Measurements from ENCODE around the gene ANXA6. TPM values are rescaled to one million over a fixed set of nuclear protein-coding genes. Genes with fewer than 3 reads are reported as not detected.

ANXA6 gene
- polyA plus RNA-seq, 4 donors: 7.2 to 74.9 (median 46.7) TPM

- Histone ChIP-seq H3K27me3 (ENCODE audit: control insufficient read depth in 3 of 3, insufficient read depth in 3 of 3, low read length in 3 of 3) (no peaks in the 10 kb centered on the region), H3K4me1 (ENCODE audit: control insufficient read depth in 3 of 3, insufficient read depth in 2 of 3, low read depth in 1 of 3, low read length in 2 of 3) (peaks cover 26 to 57% (median 31%) of the 10 kb centered on the region in 3 donors), H3K4me3 (ENCODE audit: low read depth in 1 of 3, low read length in 3 of 3) (no peak overlapping the region), H3K27ac (ENCODE audit: low read depth in 1 of 3, low read length in 2 of 3) (peak overlapping the region; percentile 92 to 97 (median 97)), H3K36me3 (ENCODE audit: control insufficient read depth in 3 of 3, insufficient read depth in 2 of 3, low read depth in 1 of 3, low read length in 3 of 3) (peaks cover 0 to 7% (median 0%) of the 10 kb centered on the region in 3 donors), H3K9me3 (ENCODE audit: control insufficient read depth in 2 of 2, insufficient read depth in 1 of 2, low read depth in 1 of 2, low read length in 1 of 2) (no peaks in the 10 kb centered on the region)
- DNase-seq: peak; percentile 96 to 99
- 20 to 29% (median 23%) methylated on average over 5 of the region's 5 CpGs for WGBS, 3 donors
- FAIRE-seq: no peak
These were observed 62.1 kb downstream of the ANXA6 start for GRCh38 chr5:151095341-151096000.

GRCh38 chr5:151094852-151095245, 62.7 kb downstream of the ANXA6 start:
- no peaks in the 10 kb centered on the region for H3K9me3 ChIP-seq (ENCODE audit: control insufficient read depth in 2 of 2, insufficient read depth in 1 of 2, low read depth in 1 of 2, low read length in 1 of 2)
- peak overlapping the region; percentile 92 to 97 (median 97) for H3K27ac ChIP-seq (ENCODE audit: low read depth in 1 of 3, low read length in 2 of 3)
- WGBS, 3 donors: 18 to 36% (median 29%) methylated on average over 8 of the region's 8 CpGs
- DNase-seq: peak; percentile 74 to 95
- peaks cover 0 to 3% (median 0%) of the 10 kb centered on the region in 3 donors for H3K36me3 ChIP-seq (ENCODE audit: control insufficient read depth in 3 of 3, insufficient read depth in 2 of 3, low read depth in 1 of 3, low read length in 3 of 3)
- no peak for FAIRE-seq
- peaks cover 26 to 52% (median 34%) of the 10 kb centered on the region in 3 donors for H3K4me1 ChIP-seq (ENCODE audit: control insufficient read depth in 3 of 3, insufficient read depth in 2 of 3, low read depth in 1 of 3, low read length in 2 of 3)
- no peaks in the 10 kb centered on the region for H3K27me3 ChIP-seq (ENCODE audit: control insufficient read depth in 3 of 3, insufficient read depth in 3 of 3, low read length in 3 of 3)
- H3K4me3 ChIP-seq (ENCODE audit: low read depth in 1 of 3, low read length in 3 of 3): no peak overlapping the region

GRCh38 chr5:151094030-151094851, 63.3 kb downstream of the ANXA6 start:
- H3K9me3 ChIP-seq (ENCODE audit: control insufficient read depth in 2 of 2, insufficient read depth in 1 of 2, low read depth in 1 of 2, low read length in 1 of 2): no peaks in the 10 kb centered on the region
- H3K27me3 ChIP-seq (ENCODE audit: control insufficient read depth in 3 of 3, insufficient read depth in 3 of 3, low read length in 3 of 3): no peaks in the 10 kb centered on the region
- FAIRE-seq: no peak
- peak overlapping the region; percentile 92 to 97 (median 97) for H3K27ac ChIP-seq (ENCODE audit: low read depth in 1 of 3, low read length in 2 of 3)
- WGBS, 3 donors: 17 to 31% (median 23%) methylated on average over 12 of the region's 12 CpGs
- peaks cover 29 to 54% (median 34%) of the 10 kb centered on the region in 3 donors for H3K4me1 ChIP-seq (ENCODE audit: control insufficient read depth in 3 of 3, insufficient read depth in 2 of 3, low read depth in 1 of 3, low read length in 2 of 3)
- peak; percentile 58 to 62 for DNase-seq
- H3K36me3 ChIP-seq (ENCODE audit: control insufficient read depth in 3 of 3, insufficient read depth in 2 of 3, low read depth in 1 of 3, low read length in 3 of 3): peaks cover 0 to 3% (median 0%) of the 10 kb centered on the region in 3 donors
- H3K4me3 ChIP-seq (ENCODE audit: low read depth in 1 of 3, low read length in 3 of 3): no peak overlapping the region

GRCh38 chr5:151093476-151093889, 64.1 kb downstream of the ANXA6 start:
- Histone ChIP-seq H3K36me3 (ENCODE audit: control insufficient read depth in 3 of 3, insufficient read depth in 2 of 3, low read depth in 1 of 3, low read length in 3 of 3) (peaks cover 0 to 3% (median 0%) of the 10 kb centered on the region in 3 donors), H3K9me3 (ENCODE audit: control insufficient read depth in 2 of 2, insufficient read depth in 1 of 2, low read depth in 1 of 2, low read length in 1 of 2) (no peaks in the 10 kb centered on the region), H3K27ac (ENCODE audit: low read depth in 1 of 3, low read length in 2 of 3) (peak overlapping the region; percentile 92 to 97 (median 97)), H3K27me3 (ENCODE audit: control insufficient read depth in 3 of 3, insufficient read depth in 3 of 3, low read length in 3 of 3) (no peaks in the 10 kb centered on the region), H3K4me1 (ENCODE audit: control insufficient read depth in 3 of 3, insufficient read depth in 2 of 3, low read depth in 1 of 3, low read length in 2 of 3) (peaks cover 29 to 54% (median 34%) of the 10 kb centered on the region in 3 donors), H3K4me3 (ENCODE audit: low read depth in 1 of 3, low read length in 3 of 3) (no peak overlapping the region)
- no peak for FAIRE-seq
- DNase-seq: peak; percentile 73 to 74
- 17 to 36% (median 19%) methylated on average over 2 of the region's 2 CpGs for WGBS, 3 donors

GRCh38 chr5:151092762-151093161, 64.8 kb downstream of the ANXA6 start:
- Histone ChIP-seq H3K36me3 (ENCODE audit: control insufficient read depth in 3 of 3, insufficient read depth in 2 of 3, low read depth in 1 of 3, low read length in 3 of 3) (no peaks in the 10 kb centered on the region), H3K27ac (ENCODE audit: low read depth in 1 of 3, low read length in 2 of 3) (peak overlapping the region; percentile 92 to 97 (median 97)), H3K4me3 (ENCODE audit: low read depth in 1 of 3, low read length in 3 of 3) (no peak overlapping the region), H3K27me3 (ENCODE audit: control insufficient read depth in 3 of 3, insufficient read depth in 3 of 3, low read length in 3 of 3) (no peaks in the 10 kb centered on the region), H3K4me1 (ENCODE audit: control insufficient read depth in 3 of 3, insufficient read depth in 2 of 3, low read depth in 1 of 3, low read length in 2 of 3) (peaks cover 25 to 51% (median 27%) of the 10 kb centered on the region in 3 donors), H3K9me3 (ENCODE audit: control insufficient read depth in 2 of 2, insufficient read depth in 1 of 2, low read depth in 1 of 2, low read length in 1 of 2) (no peaks in the 10 kb centered on the region)
- DNase-seq (peak; percentile 48 to 62), FAIRE-seq (no peak)
- 16 to 55% (median 33%) methylated on average over 2 of the region's 2 CpGs for WGBS, 3 donors

GRCh38 chr5:151089726-151090125, 67.9 kb downstream of the ANXA6 start:
- Histone ChIP-seq H3K4me3 (ENCODE audit: low read depth in 1 of 3, low read length in 3 of 3) (no peak overlapping the region), H3K36me3 (ENCODE audit: control insufficient read depth in 3 of 3, insufficient read depth in 2 of 3, low read depth in 1 of 3, low read length in 3 of 3) (no peaks in the 10 kb centered on the region), H3K27me3 (ENCODE audit: control insufficient read depth in 3 of 3, insufficient read depth in 3 of 3, low read length in 3 of 3) (no peaks in the 10 kb centered on the region), H3K4me1 (ENCODE audit: control insufficient read depth in 3 of 3, insufficient read depth in 2 of 3, low read depth in 1 of 3, low read length in 2 of 3) (peaks cover 16 to 54% (median 28%) of the 10 kb centered on the region in 3 donors), H3K9me3 (ENCODE audit: control insufficient read depth in 2 of 2, insufficient read depth in 1 of 2, low read depth in 1 of 2, low read length in 1 of 2) (no peaks in the 10 kb centered on the region), H3K27ac (ENCODE audit: low read depth in 1 of 3, low read length in 2 of 3) (peak overlapping the region in 1 of 3 donors; percentile 61)
- FAIRE-seq: no peak
- WGBS, 3 donors: 17 to 44% (median 33%) methylated on average over 2 of the region's 2 CpGs
- DNase-seq: peak in 1 of 2 donors; percentile 67

- no peak for FAIRE-seq
- no peak overlapping the region for H3K4me3 ChIP-seq (ENCODE audit: low read depth in 1 of 3, low read length in 3 of 3)
- H3K36me3 ChIP-seq (ENCODE audit: control insufficient read depth in 3 of 3, insufficient read depth in 2 of 3, low read depth in 1 of 3, low read length in 3 of 3): no peaks in the 10 kb centered on the region
- no peaks in the 10 kb centered on the region for H3K9me3 ChIP-seq (ENCODE audit: control insufficient read depth in 2 of 2, insufficient read depth in 1 of 2, low read depth in 1 of 2, low read length in 1 of 2)
- DNase-seq: no peak
- no peaks in the 10 kb centered on the region for H3K27me3 ChIP-seq (ENCODE audit: control insufficient read depth in 3 of 3, insufficient read depth in 3 of 3, low read length in 3 of 3)
- WGBS, 3 donors: 78 to 90% (median 78%) methylated on average over 4 of the region's 4 CpGs
- no peak overlapping the region for H3K27ac ChIP-seq (ENCODE audit: low read depth in 1 of 3, low read length in 2 of 3)
- peaks cover 10 to 51% (median 21%) of the 10 kb centered on the region in 3 donors for H3K4me1 ChIP-seq (ENCODE audit: control insufficient read depth in 3 of 3, insufficient read depth in 2 of 3, low read depth in 1 of 3, low read length in 2 of 3)
These were observed 68.6 kb downstream of the ANXA6 start for GRCh38 chr5:151088986-151089385.

GRCh38 chr5:151087486-151087885, 70.1 kb downstream of the ANXA6 start:
- H3K27me3 ChIP-seq (ENCODE audit: control insufficient read depth in 3 of 3, insufficient read depth in 3 of 3, low read length in 3 of 3): no peaks in the 10 kb centered on the region
- FAIRE-seq (no peak), DNase-seq (no peak)
- WGBS, 3 donors: 78 to 84% (median 79%) methylated on average over 7 of the region's 7 CpGs
- H3K36me3 ChIP-seq (ENCODE audit: control insufficient read depth in 3 of 3, insufficient read depth in 2 of 3, low read depth in 1 of 3, low read length in 3 of 3): no peaks in the 10 kb centered on the region
- peak overlapping the region in 1 of 3 donors; percentile 79 for H3K27ac ChIP-seq (ENCODE audit: low read depth in 1 of 3, low read length in 2 of 3)
- no peak overlapping the region for H3K4me3 ChIP-seq (ENCODE audit: low read depth in 1 of 3, low read length in 3 of 3)
- no peaks in the 10 kb centered on the region for H3K9me3 ChIP-seq (ENCODE audit: control insufficient read depth in 2 of 2, insufficient read depth in 1 of 2, low read depth in 1 of 2, low read length in 1 of 2)
- H3K4me1 ChIP-seq (ENCODE audit: control insufficient read depth in 3 of 3, insufficient read depth in 2 of 3, low read depth in 1 of 3, low read length in 2 of 3): peaks cover 15 to 43% (median 18%) of the 10 kb centered on the region in 3 donors
